H9 (cell line): Measurements from ENCODE around the gene CMPK2. TPM values are rescaled to one million over a fixed set of nuclear protein-coding genes. Genes with fewer than 3 reads are reported as not detected.

ENCODE experiments used
- DNase-seq: peaks from one replicate; pipeline ENCODE4 v3.0.0-alpha.2; 2017
- H2AFZ ChIP-seq: one replicate; pipeline ENCODE4 v1.6.1; 2013; ENCODE audit warnings: mild to moderate bottlenecking, low read length, control low read depth, moderate library complexity
- H2AK5ac ChIP-seq: 2 replicates; pipeline ENCODE4 v1.6.1; 2013; ENCODE audit warnings: low read length, control low read depth, mixed read lengths; ENCODE audit not compliant: insufficient read length
- H2BK120ac ChIP-seq: one replicate; pipeline ENCODE4 v1.6.1; 2013; ENCODE audit warnings: low read depth, mild to moderate bottlenecking, low read length, control low read depth, inconsistent platforms; ENCODE audit not compliant: poor library complexity, severe bottlenecking
- H2BK12ac ChIP-seq: 2 replicates; pipeline ENCODE4 v1.6.1; 2013; ENCODE audit warnings: low read length, control low read depth, mixed read lengths, low read depth; ENCODE audit not compliant: insufficient read length
- H2BK15ac ChIP-seq: 2 replicates; pipeline ENCODE4 v1.6.1; 2013; ENCODE audit warnings: low read depth, low read length, control low read depth
- H2BK20ac ChIP-seq: one replicate; pipeline ENCODE4 v1.6.1; 2013; ENCODE audit warnings: low read depth, mild to moderate bottlenecking, low read length, control low read depth, inconsistent platforms; ENCODE audit not compliant: poor library complexity, severe bottlenecking
- H2BK5ac ChIP-seq: 2 replicates; pipeline ENCODE4 v1.6.1; 2013; ENCODE audit warnings: low read length, control low read depth, mixed read lengths; ENCODE audit not compliant: insufficient read length
- H3K14ac ChIP-seq: 2 replicates; pipeline ENCODE4 v1.6.1; 2013; ENCODE audit warnings: low read length, control low read depth; ENCODE audit not compliant: insufficient read depth
- H3K18ac ChIP-seq: 2 replicates; pipeline ENCODE4 v1.6.1; 2013; ENCODE audit warnings: low read depth, mild to moderate bottlenecking, mixed read lengths, low read length, control low read depth; ENCODE audit not compliant: insufficient read length
- H3K23ac ChIP-seq: 2 replicates; pipeline ENCODE4 v1.6.1; 2013; ENCODE audit warnings: low read length, control low read depth, mixed read lengths, low read depth; ENCODE audit not compliant: insufficient read length
- H3K23me2 ChIP-seq: 2 replicates; pipeline ENCODE4 v1.6.1; 2013; ENCODE audit warnings: low read depth, mild to moderate bottlenecking, mixed read lengths, low read length, control low read depth; ENCODE audit not compliant: insufficient read length, poor library complexity, severe bottlenecking
- H3K27ac ChIP-seq: 2 replicates; pipeline ENCODE4 v1.5.1; 2013; ENCODE audit warnings: low read length, control low read depth, mixed read lengths, low read depth; ENCODE audit not compliant: insufficient read length
- H3K27me3 ChIP-seq: 2 replicates; pipeline ENCODE4 v1.6.1; 2013; ENCODE audit warnings: low read length, control low read depth, inconsistent platforms; ENCODE audit not compliant: insufficient read depth
- H3K4ac ChIP-seq: 2 replicates; pipeline ENCODE4 v1.6.1; 2013; ENCODE audit warnings: low read depth, mild to moderate bottlenecking, control low read depth, inconsistent platforms, low read length, moderate library complexity
- H3K4me1 ChIP-seq: 2 replicates; pipeline ENCODE4 v1.6.1; 2013; ENCODE audit warnings: low read length, control low read depth, inconsistent platforms; ENCODE audit not compliant: insufficient read depth
- H3K4me2 ChIP-seq: 2 replicates; pipeline ENCODE4 v1.6.1; 2013; ENCODE audit warnings: low read length, control low read depth, mixed read lengths; ENCODE audit not compliant: insufficient read length, insufficient read depth
- H3K56ac ChIP-seq: 2 replicates; pipeline ENCODE4 v1.6.1; 2013; ENCODE audit warnings: low read depth, mild to moderate bottlenecking, mixed read lengths, low read length, control low read depth; ENCODE audit not compliant: insufficient read length
- H3K79me1 ChIP-seq: 2 replicates; pipeline ENCODE4 v1.6.1; 2013; ENCODE audit warnings: low read depth, mild to moderate bottlenecking, moderate library complexity, low read length, control low read depth, inconsistent platforms; ENCODE audit not compliant: insufficient read depth, poor library complexity, severe bottlenecking
- H3K79me2 ChIP-seq: 2 replicates; pipeline ENCODE4 v1.6.1; 2013; ENCODE audit warnings: low read length, control low read depth, inconsistent platforms; ENCODE audit not compliant: insufficient read depth
- H3K9ac ChIP-seq: 2 replicates; pipeline ENCODE4 v1.6.1; 2013; ENCODE audit warnings: low read length, control low read depth, mixed read lengths; ENCODE audit not compliant: insufficient read length; ENCODE audit errors: extremely low read depth
- H3K9me3 ChIP-seq: one replicate; pipeline ENCODE4 v1.6.1; 2013; ENCODE audit warnings: low read depth, low read length, inconsistent platforms; ENCODE audit not compliant: control insufficient read depth
- H3T11ph ChIP-seq: one replicate; pipeline ENCODE4 v1.6.1; 2013; ENCODE audit warnings: mild to moderate bottlenecking, low read length, control low read depth, inconsistent platforms
- H4K20me1 ChIP-seq: one replicate; pipeline ENCODE4 v1.6.1; 2013; ENCODE audit not compliant: control insufficient read depth, insufficient read length, insufficient read depth
- H4K5ac ChIP-seq: 2 replicates; pipeline ENCODE4 v1.6.1; 2013; ENCODE audit warnings: low read depth, mild to moderate bottlenecking, mixed read lengths, low read length, control low read depth; ENCODE audit not compliant: insufficient read length
- H4K8ac ChIP-seq: replicated peaks from 2 replicates; pipeline ENCODE4 v1.6.1; 2013; ENCODE audit warnings: low read length, control low read depth, mixed read lengths, low read depth; ENCODE audit not compliant: insufficient read length
- H4K91ac ChIP-seq: 2 replicates; pipeline ENCODE4 v1.6.1; 2013; ENCODE audit warnings: low read depth, mild to moderate bottlenecking, moderate library complexity, mixed read lengths, low read length, control low read depth; ENCODE audit not compliant: insufficient read length
- H3K27ac Mint-ChIP-seq, 3 experiments: 2 replicates in 2 of 3; 3 replicates in 1 of 3; pipeline ENCODE4 v1.8.0; 2020 to 2021; ENCODE audit warnings: mixed read lengths in 3 of 3, mild to moderate bottlenecking in 1 of 3, moderate library complexity in 1 of 3
- H3K27me3 Mint-ChIP-seq: 2 replicates; pipeline ENCODE4 v1.8.0; 2021; ENCODE audit warnings: low read depth, mild to moderate bottlenecking, moderate library complexity, mixed read lengths
- H3K36me3 Mint-ChIP-seq, 3 experiments: 2 replicates in 2 of 3; 3 replicates in 1 of 3; pipeline ENCODE4 v1.8.0; 2020 to 2021; ENCODE audit warnings: low read depth in 3 of 3, mixed read lengths in 3 of 3; ENCODE audit not compliant: insufficient read depth in 1 of 3
- H3K4me1 Mint-ChIP-seq, 2 experiments: 2 replicates each; pipeline ENCODE4 v1.8.0; 2020; ENCODE audit warnings: mixed read lengths in 2 of 2
- H3K4me3 Mint-ChIP-seq, 2 experiments: 2 replicates in 1 of 2; 3 replicates in 1 of 2; pipeline ENCODE4 v1.8.0; 2020 to 2021; ENCODE audit warnings: mild to moderate bottlenecking in 2 of 2, mixed read lengths in 2 of 2, moderate library complexity in 1 of 2
- H3K9me3 Mint-ChIP-seq, 2 experiments: 2 replicates in 1 of 2; 3 replicates in 1 of 2; pipeline ENCODE4 v1.8.0; 2020; ENCODE audit warnings: mild to moderate bottlenecking in 2 of 2, mixed read lengths in 2 of 2, moderate library complexity in 1 of 2
- WGBS: extraction: QIAGEN DNeasy Blood & Tissue Kit; methylation state at CpG from one replicate; pipeline ENCODE4 v1.1.7; 2013; ENCODE audit warnings: missing lambda C conversion rate, low lambda C conversion rate, mixed read lengths; ENCODE audit not compliant: insufficient read length; ENCODE audit errors: extremely low coverage; 5-methylcytosine and 5-hydroxymethylcytosine counted together
- total RNA-seq: library from RNA; stranded (reverse); gene quantifications from 2 replicates; pipeline ENCODE4 v1.2.1, GENCODE V29; 2021
- TF ChIP-seq, protein P1 (sequence below): fragments of 200-600 bp; sonication (generic); conservative IDR thresholded peaks from 3 replicates; pipeline ENCODE4 v1.8.0; 2021; ENCODE audit warnings: antibody characterized with exemption, mild to moderate bottlenecking

The CMPK2 gene
- total RNA-seq, 1 experiment from 2014 or later, result 0.90 TPM

DNA sequence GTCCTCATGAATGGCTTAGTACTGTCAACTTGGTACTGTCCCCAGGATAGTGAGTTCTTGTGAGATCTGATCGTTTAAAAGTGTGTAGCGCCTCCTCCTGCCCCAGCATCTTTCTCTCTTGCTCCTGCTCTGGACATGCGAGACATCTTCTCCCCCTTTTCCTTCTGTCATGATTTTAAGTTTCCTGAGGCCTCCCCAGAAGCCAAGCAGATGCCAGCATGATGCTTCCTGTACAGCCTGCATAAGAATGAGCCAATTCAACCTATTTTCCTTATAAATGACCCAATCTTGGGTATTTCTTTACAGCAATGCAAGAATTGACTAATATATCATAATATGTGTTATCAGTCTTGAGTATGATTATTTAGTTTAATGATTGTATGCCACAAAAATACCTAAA lies 8.3 kb upstream of the CMPK2 start:
- peaks cover 5% of the 10 kb centered on the region in 2 experiments for H3K9me3 Mint-ChIP-seq
- no peak for DNase-seq
- WGBS, result no CpG with 5 or more reads among the region's 3 CpGs
- Histone ChIP-seq H3K79me1 (no peaks in the 10 kb centered on the region), H4K8ac (no peak overlapping the region), H3K4me1 (no peaks in the 10 kb centered on the region), H3T11ph (no peak overlapping the region), H3K56ac (no peak overlapping the region), H3K27ac (no peak overlapping the region), H4K20me1 (no peaks in the 10 kb centered on the region), H2BK12ac (no peak overlapping the region), H3K79me2 (no peaks in the 10 kb centered on the region), H3K23me2 (no peaks in the 10 kb centered on the region), H3K4ac (no peak overlapping the region), H2BK120ac (no peak overlapping the region), H3K9me3 (peaks cover 4% of the 10 kb centered on the region), H3K23ac (no peak overlapping the region), H2AK5ac (no peak overlapping the region), H2BK20ac (no peak overlapping the region), H4K91ac (no peak overlapping the region), H3K27me3 (no peaks in the 10 kb centered on the region), H4K5ac (no peak overlapping the region), H2BK15ac (no peak overlapping the region), H2AFZ (no peak overlapping the region), H3K4me2 (no peak overlapping the region), H2BK5ac (no peak overlapping the region), H3K18ac (no peak overlapping the region), H3K9ac (no peak overlapping the region), H3K14ac (no peak overlapping the region)
- H3K36me3 Mint-ChIP-seq, result peaks cover 4% of the 10 kb centered on the region in 3 experiments; a peak in 4 of 7 replicates
- no peak overlapping the region for H3K4me3 Mint-ChIP-seq
- TF ChIP-seq, protein P1, sequence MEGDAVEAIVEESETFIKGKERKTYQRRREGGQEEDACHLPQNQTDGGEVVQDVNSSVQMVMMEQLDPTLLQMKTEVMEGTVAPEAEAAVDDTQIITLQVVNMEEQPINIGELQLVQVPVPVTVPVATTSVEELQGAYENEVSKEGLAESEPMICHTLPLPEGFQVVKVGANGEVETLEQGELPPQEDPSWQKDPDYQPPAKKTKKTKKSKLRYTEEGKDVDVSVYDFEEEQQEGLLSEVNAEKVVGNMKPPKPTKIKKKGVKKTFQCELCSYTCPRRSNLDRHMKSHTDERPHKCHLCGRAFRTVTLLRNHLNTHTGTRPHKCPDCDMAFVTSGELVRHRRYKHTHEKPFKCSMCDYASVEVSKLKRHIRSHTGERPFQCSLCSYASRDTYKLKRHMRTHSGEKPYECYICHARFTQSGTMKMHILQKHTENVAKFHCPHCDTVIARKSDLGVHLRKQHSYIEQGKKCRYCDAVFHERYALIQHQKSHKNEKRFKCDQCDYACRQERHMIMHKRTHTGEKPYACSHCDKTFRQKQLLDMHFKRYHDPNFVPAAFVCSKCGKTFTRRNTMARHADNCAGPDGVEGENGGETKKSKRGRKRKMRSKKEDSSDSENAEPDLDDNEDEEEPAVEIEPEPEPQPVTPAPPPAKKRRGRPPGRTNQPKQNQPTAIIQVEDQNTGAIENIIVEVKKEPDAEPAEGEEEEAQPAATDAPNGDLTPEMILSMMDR, result no peak
- H3K27ac Mint-ChIP-seq, result no peak overlapping the region
- H3K4me1 Mint-ChIP-seq, result no peaks in the 10 kb centered on the region
- H3K27me3 Mint-ChIP-seq, result peaks cover 13% of the 10 kb centered on the region
